Osteocyte (in vitro differentiated cells): ENCODE results near the gene ANK2. TPM values are rescaled to one million over a fixed set of nuclear protein-coding genes. Genes with fewer than 3 reads are reported as not detected.

ENCODE experiments used
- DNase-seq: peaks from one replicate; pipeline ENCODE4 v3.0.0; 2021; ENCODE audit warnings: mixed read lengths; ENCODE audit not compliant: unreplicated experiment; ENCODE audit errors: extremely low spot score
- H3K27ac Mint-ChIP-seq: one replicate; pipeline ENCODE4 v1.8.0; 2021; ENCODE audit warnings: mild to moderate bottlenecking, mixed read lengths; ENCODE audit not compliant: unreplicated experiment
- H3K27me3 Mint-ChIP-seq: one replicate; pipeline ENCODE4 v1.8.0; 2021; ENCODE audit warnings: mixed read lengths; ENCODE audit not compliant: unreplicated experiment
- H3K36me3 Mint-ChIP-seq: one replicate; pipeline ENCODE4 v1.8.0; 2021; ENCODE audit warnings: mixed read lengths; ENCODE audit not compliant: unreplicated experiment
- H3K4me1 Mint-ChIP-seq: one replicate; pipeline ENCODE4 v1.8.0; 2021; ENCODE audit warnings: mixed read lengths; ENCODE audit not compliant: unreplicated experiment
- H3K4me3 Mint-ChIP-seq: one replicate; pipeline ENCODE4 v1.8.0; 2021; ENCODE audit warnings: mild to moderate bottlenecking, moderate library complexity, mixed read lengths; ENCODE audit not compliant: unreplicated experiment
- H3K9me3 Mint-ChIP-seq: one replicate; pipeline ENCODE4 v1.8.0; 2021; ENCODE audit warnings: mixed read lengths; ENCODE audit not compliant: unreplicated experiment
- total RNA-seq: library from RNA; stranded (reverse); gene quantifications from 2 replicates; pipeline ENCODE4 v1.2.1, GENCODE V29; 2021
- TF ChIP-seq, protein P1 (sequence below): fragments of 200-600 bp; sonication (generic); IDR thresholded peaks from 2 replicates; pipeline ENCODE4 v1.5.0; 2021; ENCODE audit warnings: antibody characterized with exemption, mild to moderate bottlenecking, moderate library complexity

The ANK2 gene
- total RNA-seq, 1 donor from 2014 or later, result 17.2 TPM

DNA sequence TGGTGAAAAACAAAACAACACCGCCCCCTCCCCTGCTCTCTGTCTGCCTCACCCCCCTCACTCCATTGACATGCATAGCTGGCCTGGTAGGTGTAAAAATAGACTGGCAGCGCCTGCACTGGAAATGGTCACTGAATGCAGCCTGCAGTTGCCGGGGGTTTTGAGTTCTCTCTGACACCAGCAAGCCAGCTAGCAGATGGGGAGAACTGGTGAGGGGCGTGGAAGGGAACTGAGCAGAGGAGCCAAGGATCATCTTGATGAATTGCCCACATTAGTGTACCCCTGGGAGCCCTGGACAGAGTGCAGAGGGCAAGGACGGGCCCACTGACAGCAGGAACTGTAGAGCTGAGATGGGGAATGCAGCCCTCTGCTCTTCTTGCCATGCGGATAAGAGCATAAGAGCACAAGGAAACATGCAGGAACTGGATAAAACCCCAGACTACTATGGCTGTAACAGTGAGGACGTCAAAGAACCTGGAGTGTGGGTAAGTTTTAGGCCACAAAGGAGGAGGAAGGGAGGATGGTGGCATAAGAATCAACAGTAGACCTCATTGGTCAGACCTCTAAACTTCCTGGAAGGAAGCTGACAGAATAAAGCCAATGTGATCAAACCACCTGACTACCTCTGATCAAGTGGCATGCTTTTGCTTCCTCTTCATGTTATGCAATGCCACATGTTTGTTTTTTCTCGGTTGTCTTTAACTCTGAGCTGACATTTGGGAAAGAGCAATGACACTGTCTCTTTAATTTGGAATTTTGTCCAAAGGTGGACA lies 96.3 kb downstream of the ANK2 start:
- H3K4me1 Mint-ChIP-seq, result peaks cover 68% of the 10 kb centered on the region
- H3K27ac Mint-ChIP-seq, result peak overlapping the region; percentile 74
- no peaks in the 10 kb centered on the region for H3K27me3 Mint-ChIP-seq
- peaks cover 6% of the 10 kb centered on the region for H3K9me3 Mint-ChIP-seq
- no peak overlapping the region for H3K4me3 Mint-ChIP-seq
- peaks cover 2% of the 10 kb centered on the region for H3K36me3 Mint-ChIP-seq
- no peak for DNase-seq
- TF ChIP-seq, protein P1, sequence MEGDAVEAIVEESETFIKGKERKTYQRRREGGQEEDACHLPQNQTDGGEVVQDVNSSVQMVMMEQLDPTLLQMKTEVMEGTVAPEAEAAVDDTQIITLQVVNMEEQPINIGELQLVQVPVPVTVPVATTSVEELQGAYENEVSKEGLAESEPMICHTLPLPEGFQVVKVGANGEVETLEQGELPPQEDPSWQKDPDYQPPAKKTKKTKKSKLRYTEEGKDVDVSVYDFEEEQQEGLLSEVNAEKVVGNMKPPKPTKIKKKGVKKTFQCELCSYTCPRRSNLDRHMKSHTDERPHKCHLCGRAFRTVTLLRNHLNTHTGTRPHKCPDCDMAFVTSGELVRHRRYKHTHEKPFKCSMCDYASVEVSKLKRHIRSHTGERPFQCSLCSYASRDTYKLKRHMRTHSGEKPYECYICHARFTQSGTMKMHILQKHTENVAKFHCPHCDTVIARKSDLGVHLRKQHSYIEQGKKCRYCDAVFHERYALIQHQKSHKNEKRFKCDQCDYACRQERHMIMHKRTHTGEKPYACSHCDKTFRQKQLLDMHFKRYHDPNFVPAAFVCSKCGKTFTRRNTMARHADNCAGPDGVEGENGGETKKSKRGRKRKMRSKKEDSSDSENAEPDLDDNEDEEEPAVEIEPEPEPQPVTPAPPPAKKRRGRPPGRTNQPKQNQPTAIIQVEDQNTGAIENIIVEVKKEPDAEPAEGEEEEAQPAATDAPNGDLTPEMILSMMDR, result no peak

- peaks cover 56% of the 10 kb centered on the region for H3K4me1 Mint-ChIP-seq
- peaks cover 6% of the 10 kb centered on the region for H3K9me3 Mint-ChIP-seq
- DNase-seq, result no peak
- peaks cover 2% of the 10 kb centered on the region for H3K36me3 Mint-ChIP-seq
- H3K27me3 Mint-ChIP-seq, result no peaks in the 10 kb centered on the region
- TF ChIP-seq, protein P1, result no peak
- peak overlapping the region; percentile 69 for H3K27ac Mint-ChIP-seq
- peak overlapping the region; percentile 49 for H3K4me3 Mint-ChIP-seq
These were observed 97.5 kb downstream of the ANK2 start for GRCh38 chr4:113146876-113147358.

GRCh38 chr4:113147498-113148111 lies 98.2 kb downstream of the ANK2 start:
- Mint-ChIP-seq H3K4me3 (no peak overlapping the region), H3K36me3 (peaks cover 2% of the 10 kb centered on the region), H3K27ac (no peak overlapping the region), H3K9me3 (peaks cover 6% of the 10 kb centered on the region), H3K27me3 (no peaks in the 10 kb centered on the region), H3K4me1 (peaks cover 52% of the 10 kb centered on the region)
- TF ChIP-seq, protein P1, result no peak
- DNase-seq, result no peak

DNA sequence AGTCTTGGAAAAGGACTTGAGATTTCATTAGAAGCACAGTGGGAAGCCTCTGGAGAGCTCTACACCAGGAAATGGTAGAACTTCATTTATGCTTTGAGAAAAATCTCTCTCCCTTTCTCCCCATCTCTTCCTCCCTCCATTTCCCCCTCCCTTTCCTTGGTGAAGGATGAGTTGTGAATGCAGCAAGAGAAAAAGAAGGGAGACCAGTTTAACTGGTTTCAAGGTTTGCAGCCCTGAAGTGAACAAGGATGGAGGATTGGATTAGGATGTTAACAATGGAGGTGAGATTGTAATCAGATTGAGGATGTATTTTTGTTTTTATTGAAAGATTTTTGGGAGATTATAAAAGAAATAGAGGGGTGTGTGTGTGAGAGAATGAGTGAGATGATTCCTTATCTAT lies 99.5 kb downstream of the ANK2 start:
- H3K36me3 Mint-ChIP-seq, result peaks cover 2% of the 10 kb centered on the region
- DNase-seq, result no peak
- H3K9me3 Mint-ChIP-seq, result peaks cover 6% of the 10 kb centered on the region
- no peak overlapping the region for H3K27ac Mint-ChIP-seq
- H3K27me3 Mint-ChIP-seq, result no peaks in the 10 kb centered on the region
- peaks cover 40% of the 10 kb centered on the region for H3K4me1 Mint-ChIP-seq
- H3K4me3 Mint-ChIP-seq, result no peak overlapping the region
- TF ChIP-seq, protein P1, result no peak

DNA sequence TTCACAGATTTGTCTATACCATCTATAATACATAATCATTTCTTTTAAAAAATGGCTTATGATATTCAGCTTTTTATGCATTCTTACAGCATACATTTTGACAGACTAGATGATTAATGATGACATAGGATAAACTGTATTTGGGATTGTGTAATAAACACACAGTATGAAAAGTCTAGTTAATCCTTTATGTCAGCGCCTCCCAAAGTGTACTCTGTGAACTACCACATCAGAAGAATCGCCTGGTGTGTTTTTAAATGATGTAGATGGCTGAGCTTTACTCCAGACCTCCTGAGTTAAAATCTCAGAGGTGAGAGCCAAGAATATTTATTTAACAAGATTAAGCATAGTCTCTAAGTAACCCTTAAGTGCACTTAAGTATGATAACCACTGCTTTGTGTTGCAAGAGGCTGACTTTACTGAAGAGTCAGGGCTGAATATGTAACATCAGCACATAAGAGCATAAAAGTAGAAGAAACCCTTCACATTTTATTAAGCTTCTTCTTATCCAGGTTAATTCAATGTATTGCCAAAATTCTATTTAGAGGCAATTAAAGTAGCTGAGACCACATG lies 104.2 kb downstream of the ANK2 start:
- H3K4me1 Mint-ChIP-seq, result peaks cover 3% of the 10 kb centered on the region
- no peaks in the 10 kb centered on the region for H3K27me3 Mint-ChIP-seq
- H3K4me3 Mint-ChIP-seq, result no peak overlapping the region
- H3K9me3 Mint-ChIP-seq, result peaks cover 5% of the 10 kb centered on the region
- DNase-seq, result no peak
- no peak overlapping the region for H3K27ac Mint-ChIP-seq
- TF ChIP-seq, protein P1, result no peak
- H3K36me3 Mint-ChIP-seq, result peaks cover 2% of the 10 kb centered on the region
